CD4-positive, alpha-beta T cell treated with Interleukin-12 subunit alpha and Interleukin-12 subunit beta, for 1 hour (primary cell): ENCODE results near the gene CNGB1.
"Not testable (repeated sequence)": the region's sequence is repeated elsewhere in the genome, so short reads cannot be mapped to it uniquely, and the experiment has no call there.

ENCODE experiments used
- DNase-seq: peaks from one replicate; pipeline ENCODE4 v3.0.0-alpha.2; 2020

The CNGB1 gene

GRCh38 chr16:57923418-57923817, 47.5 kb downstream of the CNGB1 start:
- DNase-seq, result no peak

GRCh38 chr16:57920880-57921229, 50.1 kb downstream of the CNGB1 start:
- DNase-seq, result no peak

GRCh38 chr16:57920215-57920879, 50.6 kb downstream of the CNGB1 start:
- no peak for DNase-seq

- DNase-seq, result no peak
Measured at GRCh38 chr16:57918994-57919393, 51.9 kb downstream of the CNGB1 start.

- DNase-seq, result no peak
Measured at GRCh38 chr16:57918444-57918843, 52.5 kb downstream of the CNGB1 start.

GRCh38 chr16:57917929-57918328, 53.0 kb downstream of the CNGB1 start:
- not testable (repeated sequence) for DNase-seq

GRCh38 chr16:57917489-57917888, 53.4 kb downstream of the CNGB1 start:
- not testable (repeated sequence) for DNase-seq

- DNase-seq, result no peak
Measured at GRCh38 chr16:57916735-57917438, 54.0 kb downstream of the CNGB1 start.

- DNase-seq, result no peak
Measured at GRCh38 chr16:57915811-57916488, 55.0 kb downstream of the CNGB1 start.

GRCh38 chr16:57915267-57915666, 55.7 kb downstream of the CNGB1 start:
- DNase-seq, result no peak

GRCh38 chr16:57914244-57915173, 56.4 kb downstream of the CNGB1 start:
- DNase-seq, result no peak

- DNase-seq, result no peak
Measured at GRCh38 chr16:57912529-57913260, 58.2 kb downstream of the CNGB1 start.

GRCh38 chr16:57911743-57912142, 59.2 kb downstream of the CNGB1 start:
- DNase-seq, result no peak

- no peak for DNase-seq
Measured at GRCh38 chr16:57910696-57911095, 60.2 kb downstream of the CNGB1 start.

- DNase-seq, result no peak
Measured at GRCh38 chr16:57908409-57908987, 62.4 kb downstream of the CNGB1 start.

- peak; percentile 28 for DNase-seq
Measured at GRCh38 chr16:57906382-57907316, 64.3 kb downstream of the CNGB1 start.

- no peak for DNase-seq
Measured at GRCh38 chr16:57904101-57904500, 66.8 kb downstream of the CNGB1 start.

GRCh38 chr16:57903656-57904055, 67.3 kb downstream of the CNGB1 start:
- DNase-seq, result no peak

GRCh38 chr16:57901480-57902069, 69.4 kb downstream of the CNGB1 start:
- DNase-seq, result no peak

GRCh38 chr16:57900796-57901479, 70.0 kb downstream of the CNGB1 start:
- no peak for DNase-seq
